ENCODE measurements around the gene EXOC3.

DNA sequence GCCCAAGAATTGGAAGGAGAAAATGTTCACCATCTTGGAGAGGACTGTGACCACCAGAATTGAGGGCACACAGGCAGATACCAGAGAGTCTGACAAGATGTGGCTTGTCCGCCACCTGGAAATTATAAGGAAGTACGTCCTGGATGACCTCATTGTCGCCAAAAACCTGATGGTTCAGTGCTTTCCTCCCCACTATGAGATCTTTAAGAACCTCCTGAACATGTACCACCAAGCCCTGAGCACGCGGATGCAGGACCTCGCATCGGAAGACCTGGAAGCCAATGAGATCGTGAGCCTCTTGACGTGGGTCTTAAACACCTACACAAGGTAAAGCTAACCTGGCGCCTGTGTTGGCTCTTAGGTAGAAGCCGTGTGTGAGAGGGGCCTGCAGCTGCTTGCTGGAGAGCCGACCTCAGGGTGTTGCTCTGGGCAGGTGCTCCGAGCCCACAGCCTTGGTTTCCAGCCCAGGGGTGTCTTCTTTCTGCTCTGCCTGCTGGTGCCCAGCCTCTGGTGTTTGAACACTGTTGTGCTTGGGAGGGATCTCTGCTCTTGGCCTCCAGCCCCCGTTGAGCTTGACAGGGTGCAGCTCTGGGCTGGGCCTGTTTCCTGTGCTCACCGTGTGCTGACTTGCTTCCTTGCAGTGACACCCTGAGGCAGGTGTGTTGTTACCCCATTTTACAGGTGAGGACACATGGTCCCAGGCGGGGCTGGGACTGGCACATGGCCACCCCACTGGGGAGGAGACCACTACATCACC, 10.9 kb downstream of the EXOC3 start:
- TF ChIP-seq, protein P1, sequence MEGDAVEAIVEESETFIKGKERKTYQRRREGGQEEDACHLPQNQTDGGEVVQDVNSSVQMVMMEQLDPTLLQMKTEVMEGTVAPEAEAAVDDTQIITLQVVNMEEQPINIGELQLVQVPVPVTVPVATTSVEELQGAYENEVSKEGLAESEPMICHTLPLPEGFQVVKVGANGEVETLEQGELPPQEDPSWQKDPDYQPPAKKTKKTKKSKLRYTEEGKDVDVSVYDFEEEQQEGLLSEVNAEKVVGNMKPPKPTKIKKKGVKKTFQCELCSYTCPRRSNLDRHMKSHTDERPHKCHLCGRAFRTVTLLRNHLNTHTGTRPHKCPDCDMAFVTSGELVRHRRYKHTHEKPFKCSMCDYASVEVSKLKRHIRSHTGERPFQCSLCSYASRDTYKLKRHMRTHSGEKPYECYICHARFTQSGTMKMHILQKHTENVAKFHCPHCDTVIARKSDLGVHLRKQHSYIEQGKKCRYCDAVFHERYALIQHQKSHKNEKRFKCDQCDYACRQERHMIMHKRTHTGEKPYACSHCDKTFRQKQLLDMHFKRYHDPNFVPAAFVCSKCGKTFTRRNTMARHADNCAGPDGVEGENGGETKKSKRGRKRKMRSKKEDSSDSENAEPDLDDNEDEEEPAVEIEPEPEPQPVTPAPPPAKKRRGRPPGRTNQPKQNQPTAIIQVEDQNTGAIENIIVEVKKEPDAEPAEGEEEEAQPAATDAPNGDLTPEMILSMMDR (conservative IDR thresholded peaks at IDR 0.05; ENCODE audit: low read length): no peak
- no peak for TF ChIP-seq EZH2phosphoT487 (IDR thresholded peaks at IDR 0.05; ENCODE audit: borderline replicate concordance, low read depth, low read length)

Measured in OCI-LY7 (cell line).